Measurements from ENCODE around the gene RBMS2.
A peak's percentile ranks its signal among the peaks of the same experiment; 100 is the strongest.

Gene RBMS2

GRCh38 chr12:56545023-56545604 lies 23.5 kb downstream of the RBMS2 start:
- no peak for TF ChIP-seq CTCF (IDR thresholded peaks at IDR 0.05; ENCODE audit: low read depth, low read length)
- TF ChIP-seq MAX (IDR thresholded peaks at IDR 0.05; ENCODE audit: low read depth, low read length): no peak
- no peak for DNase-seq (ENCODE audit: low read depth)
- no peak overlapping the region for H3K4me3 ChIP-seq (ENCODE audit: low read depth, low read length)

- peak; percentile 58 for DNase-seq (ENCODE audit: low read depth)
- TF ChIP-seq POLR2A (IDR thresholded peaks at IDR 0.05; ENCODE audit: extremely low read depth, insufficient read length): no peak
- TF ChIP-seq MYC (IDR thresholded peaks at IDR 0.05; ENCODE audit: low read depth, low read length): no peak
- TF ChIP-seq MAX (IDR thresholded peaks at IDR 0.05; ENCODE audit: low read depth, low read length): peak; percentile 71
- TF ChIP-seq CTCF (IDR thresholded peaks at IDR 0.05; ENCODE audit: low read depth, low read length): no peak
- H3K4me3 ChIP-seq (ENCODE audit: low read depth, low read length): no peak overlapping the region
Measured at GRCh38 chr12:56546680-56547079, 25.1 kb downstream of the RBMS2 start.

GRCh38 chr12:56551070-56551469 lies 29.4 kb downstream of the RBMS2 start:
- DNase-seq (ENCODE audit: low read depth): no peak
- no peak for TF ChIP-seq MAX (IDR thresholded peaks at IDR 0.05; ENCODE audit: low read depth, low read length)
- TF ChIP-seq POLR2A (IDR thresholded peaks at IDR 0.05; ENCODE audit: extremely low read depth, insufficient read length): no peak
- no peak for TF ChIP-seq MYC (IDR thresholded peaks at IDR 0.05; ENCODE audit: low read depth, low read length)
- no peak for TF ChIP-seq CTCF (IDR thresholded peaks at IDR 0.05; ENCODE audit: low read depth, low read length)
- no peak overlapping the region for H3K4me3 ChIP-seq (ENCODE audit: low read depth, low read length)

GRCh38 chr12:56565510-56566101 lies 44.0 kb downstream of the RBMS2 start:
- TF ChIP-seq CTCF (IDR thresholded peaks at IDR 0.05; ENCODE audit: low read depth, low read length) (no peak), MYC (IDR thresholded peaks at IDR 0.05; ENCODE audit: low read depth, low read length) (peak; percentile 33; the same call in 1 of the 2 replicates)
- peak; percentile 75 for DNase-seq (ENCODE audit: low read depth)
- peak overlapping the region; percentile 34 for H3K4me3 ChIP-seq (ENCODE audit: low read depth, low read length)

- DNase-seq (ENCODE audit: low read depth): no peak
- TF ChIP-seq MYC (IDR thresholded peaks at IDR 0.05; ENCODE audit: low read depth, low read length): no peak
- no peak for TF ChIP-seq CTCF (IDR thresholded peaks at IDR 0.05; ENCODE audit: low read depth, low read length)
- no peak for TF ChIP-seq MAX (IDR thresholded peaks at IDR 0.05; ENCODE audit: low read depth, low read length)
- no peak for TF ChIP-seq POLR2A (IDR thresholded peaks at IDR 0.05; ENCODE audit: extremely low read depth, insufficient read length)
- no peak overlapping the region for H3K4me3 ChIP-seq (ENCODE audit: low read depth, low read length)
Measured at GRCh38 chr12:56568146-56568545, 46.5 kb downstream of the RBMS2 start.

GRCh38 chr12:56571121-56571520 lies 49.5 kb downstream of the RBMS2 start:
- no peak for TF ChIP-seq CTCF (IDR thresholded peaks at IDR 0.05; ENCODE audit: low read depth, low read length)
- TF ChIP-seq MAX (IDR thresholded peaks at IDR 0.05; ENCODE audit: low read depth, low read length): no peak
- no peak for TF ChIP-seq POLR2A (IDR thresholded peaks at IDR 0.05; ENCODE audit: extremely low read depth, insufficient read length)
- TF ChIP-seq MYC (IDR thresholded peaks at IDR 0.05; ENCODE audit: low read depth, low read length): no peak
- DNase-seq (ENCODE audit: low read depth): peak; percentile 15
- H3K4me3 ChIP-seq (ENCODE audit: low read depth, low read length): peak overlapping the region; percentile 47
